DND-41 (cell line): ENCODE results near the gene INPP5A.

ENCODE experiments used
- CTCF ChIP-seq: IDR thresholded peaks from 2 replicates; pipeline ENCODE4 v1.5.1; 2012; ENCODE audit warnings: borderline replicate concordance, low read length, moderate library complexity, mild to moderate bottlenecking; ENCODE audit not compliant: poor library complexity, severe bottlenecking; ENCODE audit errors: extremely low read depth
- EZH2 ChIP-seq: IDR thresholded peaks from 3 replicates; pipeline ENCODE4 v1.6.1; 2012; ENCODE audit warnings: borderline replicate concordance, low read depth, mild to moderate bottlenecking, moderate library complexity, low read length, inconsistent platforms; ENCODE audit not compliant: severe bottlenecking

GRCh38 chr10:132729810-132730572 is 192.4 kb downstream of the INPP5A start:
- no peak for TF ChIP-seq CTCF
- no peak for TF ChIP-seq EZH2
